ENCODE measurements around the gene PM20D1.

DNA sequence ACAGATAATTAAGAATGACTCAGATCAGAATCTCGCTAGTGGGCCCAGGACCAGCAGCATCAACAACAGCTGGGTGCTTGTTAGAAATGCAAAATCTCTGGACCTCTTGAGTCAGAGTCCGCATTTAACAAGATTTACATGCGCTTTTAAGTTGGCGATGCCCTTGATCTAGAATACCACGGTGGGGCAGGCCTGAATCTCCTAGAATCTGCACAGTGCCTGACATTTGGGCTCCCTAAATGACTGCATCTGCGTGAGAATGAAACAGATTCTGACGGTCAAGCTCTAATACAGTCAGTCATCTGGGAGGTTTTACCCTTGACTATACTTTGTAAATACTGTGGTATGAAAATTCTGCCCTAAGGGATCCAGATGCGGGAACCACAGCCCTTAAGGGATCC, 57.5 kb downstream of the PM20D1 start:
- no peak for TF ChIP-seq CEBPB (IDR thresholded peaks at IDR 0.05)
- TF ChIP-seq, protein P1, sequence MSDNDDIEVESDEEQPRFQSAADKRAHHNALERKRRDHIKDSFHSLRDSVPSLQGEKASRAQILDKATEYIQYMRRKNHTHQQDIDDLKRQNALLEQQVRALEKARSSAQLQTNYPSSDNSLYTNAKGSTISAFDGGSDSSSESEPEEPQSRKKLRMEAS (IDR thresholded peaks at IDR 0.05), result no peak
- TF ChIP-seq TCF12 (IDR thresholded peaks at IDR 0.05; ENCODE audit: low read depth), result no peak

Measured in Ishikawa (cell line).